Inflammatory macrophage treated with lipopolysaccharide for 4 hours (primary cell): Measurements from ENCODE around the gene AMH.

Source experiments
- DNase-seq: peaks from one replicate; pipeline ENCODE4 v3.0.0-alpha.2; 2020

Gene AMH

GRCh38 chr19:2288818-2289713 lies 39.9 kb downstream of the AMH start:
- DNase-seq: no peak

DNA sequence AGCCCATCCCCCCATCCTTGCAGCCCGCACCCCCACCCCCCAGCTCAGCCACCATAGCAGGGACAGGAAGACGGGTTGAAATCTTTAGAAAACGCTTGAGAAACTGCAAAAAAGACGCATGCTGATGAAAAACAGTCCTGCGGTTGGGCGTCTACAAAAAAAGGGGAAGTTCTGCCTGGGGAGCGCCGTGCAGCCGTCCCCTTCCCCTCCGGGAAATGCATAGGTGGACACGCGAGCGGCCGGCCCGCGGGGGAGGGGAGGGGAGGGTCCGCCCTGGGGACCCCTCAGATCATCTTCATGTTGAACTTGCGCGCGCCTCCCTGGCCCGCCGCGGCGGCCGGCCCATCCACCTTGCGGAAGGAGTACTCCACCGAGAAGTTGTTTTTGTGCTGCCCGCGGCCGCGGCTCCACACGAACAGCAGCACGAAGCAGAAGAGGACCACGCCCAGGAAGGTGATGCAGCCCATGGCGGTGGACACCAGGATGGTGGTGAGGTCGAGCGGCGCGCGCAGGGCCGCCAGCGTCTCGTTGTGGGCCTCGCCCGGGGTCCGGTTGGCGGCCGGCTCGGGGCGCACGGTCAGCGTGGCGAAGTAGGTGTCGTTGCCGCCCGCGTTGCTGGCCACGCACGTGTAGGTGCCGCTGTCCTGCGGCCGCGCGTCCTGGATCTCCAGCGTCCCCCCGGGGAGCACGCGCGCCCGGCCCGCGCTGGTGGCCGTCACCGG lies 40.8 kb downstream of the AMH start:
- peak; percentile 81 for DNase-seq

DNA sequence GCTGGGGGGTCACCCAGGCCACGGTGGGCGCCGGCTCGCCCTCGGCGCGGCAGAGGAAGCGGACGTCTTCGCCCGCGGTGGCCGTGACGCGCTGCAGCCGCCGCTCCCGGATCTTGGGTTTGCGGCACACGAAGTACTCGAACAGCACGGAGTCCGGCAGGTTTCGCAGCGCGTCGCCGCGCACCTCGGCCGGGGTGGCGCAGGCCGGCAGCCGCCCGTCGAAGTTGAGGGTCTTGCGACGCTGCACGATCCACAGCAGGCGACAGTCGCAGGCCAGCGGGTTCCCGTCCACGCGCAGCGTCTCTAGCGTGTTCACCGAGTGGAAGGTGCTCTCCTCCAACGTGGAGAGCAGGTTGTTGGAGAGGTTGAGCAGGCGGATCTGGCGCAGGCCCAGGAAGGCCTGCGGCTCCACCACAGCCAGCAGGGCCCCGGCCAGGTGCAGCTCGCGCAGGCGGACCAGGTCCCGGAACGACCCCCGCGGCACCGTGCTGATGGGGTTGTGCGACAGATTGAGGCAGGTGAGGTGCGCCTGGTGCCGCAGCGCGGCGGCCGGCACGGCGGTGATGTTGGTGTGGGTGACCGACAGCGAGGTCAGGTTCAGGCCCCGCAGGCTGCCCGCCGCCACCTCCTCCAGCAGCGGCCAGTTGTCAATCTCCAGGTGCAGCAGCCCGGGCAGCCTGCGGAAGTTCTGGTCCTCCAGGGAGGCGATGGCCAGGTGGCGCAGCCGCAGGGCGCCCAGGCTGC lies 41.5 kb downstream of the AMH start:
- no peak for DNase-seq

- DNase-seq: no peak
Measured at GRCh38 chr19:2291185-2291751, 42.1 kb downstream of the AMH start.

GRCh38 chr19:2294687-2295335 lies 45.7 kb downstream of the AMH start:
- DNase-seq: no peak

GRCh38 chr19:2296141-2296540 lies 47.0 kb downstream of the AMH start:
- DNase-seq: no peak

DNA sequence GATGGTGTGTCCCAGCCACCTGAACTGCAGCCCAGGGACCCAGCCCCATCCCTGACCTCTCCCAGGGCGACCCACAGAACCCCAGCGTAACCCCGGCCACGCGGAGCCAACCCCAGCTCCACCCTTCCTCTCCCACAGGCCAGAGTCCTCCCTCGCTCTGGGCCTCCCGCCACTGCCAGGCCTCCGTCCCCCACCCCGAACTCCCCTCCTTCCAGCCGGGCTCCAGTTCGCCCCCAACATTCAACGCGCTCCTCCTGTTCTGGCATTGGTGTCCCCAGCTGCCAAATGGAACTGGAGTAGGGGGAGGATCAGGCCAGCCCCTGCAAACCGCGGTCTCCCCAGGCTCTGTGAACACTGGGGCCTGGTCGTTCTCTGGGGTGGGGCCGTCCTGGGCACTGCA lies 51.4 kb downstream of the AMH start:
- no peak for DNase-seq
